Activated CD4-positive, alpha-beta T cell treated with anti-CD3 and anti-CD28 coated beads for 1 hour (primary cell): ENCODE data around the gene THRB.

Experiments
- DNase-seq: peaks from one replicate; pipeline ENCODE4 v3.0.0-alpha.2; 2020

THRB gene

GRCh38 chr3:24161841-24162240 lies 332.8 kb downstream of the THRB start:
- no peak for DNase-seq

DNA sequence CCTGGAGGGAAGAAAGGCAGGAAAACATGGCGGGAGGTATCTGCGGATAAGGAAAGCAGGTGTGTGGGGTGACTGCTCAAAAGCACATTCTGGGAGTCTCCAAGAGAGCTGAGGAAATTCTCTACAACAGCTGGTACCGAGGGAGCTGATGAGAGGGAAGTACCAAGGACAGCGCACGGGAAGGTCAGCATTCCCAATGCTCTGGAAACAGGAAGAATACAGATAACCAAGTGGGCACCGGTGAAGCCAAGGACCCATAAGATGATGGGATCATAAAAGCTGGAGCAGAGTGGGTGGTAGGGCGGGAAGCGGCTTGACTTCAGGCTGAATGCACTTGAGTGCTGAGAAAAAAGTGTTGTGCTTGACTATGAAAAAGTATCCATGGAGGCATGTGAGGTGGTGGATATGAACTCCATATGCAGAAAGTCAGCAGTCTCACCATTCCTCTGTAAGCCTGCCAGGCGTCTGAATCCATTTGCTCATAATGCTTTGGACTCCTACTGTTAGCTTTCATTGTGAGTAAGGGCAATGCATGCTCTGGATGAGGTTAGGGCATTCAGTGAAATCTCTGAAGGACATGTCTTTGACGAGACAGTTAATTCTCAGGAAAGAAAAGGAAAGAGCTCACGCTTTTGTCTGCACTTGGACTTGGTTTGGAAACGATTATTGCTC lies 334.1 kb downstream of the THRB start:
- DNase-seq = no peak

- no peak for DNase-seq
Measured at GRCh38 chr3:24158761-24159454, 335.7 kb downstream of the THRB start.

GRCh38 chr3:24157106-24157505 lies 337.5 kb downstream of the THRB start:
- no peak for DNase-seq

DNA sequence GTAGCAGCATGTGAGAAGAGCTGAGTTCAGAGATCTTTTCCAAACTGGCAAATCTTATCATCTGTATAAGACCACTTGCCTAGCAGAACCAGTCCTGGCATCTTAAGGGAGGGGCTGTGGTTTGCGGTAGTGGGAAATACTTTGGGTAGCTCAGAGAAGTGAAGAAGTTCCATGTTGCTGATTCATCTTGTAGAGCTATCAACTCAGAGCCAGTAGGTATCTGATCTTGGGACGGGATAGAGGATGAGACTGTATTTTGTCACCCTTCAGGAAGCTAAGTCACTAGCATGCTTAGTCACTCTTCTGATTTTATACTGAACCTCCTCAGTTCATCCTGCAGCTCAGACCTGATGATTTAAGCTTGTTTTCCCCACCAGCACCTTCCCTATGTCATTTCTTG lies 338.2 kb downstream of the THRB start:
- DNase-seq = no peak

DNA sequence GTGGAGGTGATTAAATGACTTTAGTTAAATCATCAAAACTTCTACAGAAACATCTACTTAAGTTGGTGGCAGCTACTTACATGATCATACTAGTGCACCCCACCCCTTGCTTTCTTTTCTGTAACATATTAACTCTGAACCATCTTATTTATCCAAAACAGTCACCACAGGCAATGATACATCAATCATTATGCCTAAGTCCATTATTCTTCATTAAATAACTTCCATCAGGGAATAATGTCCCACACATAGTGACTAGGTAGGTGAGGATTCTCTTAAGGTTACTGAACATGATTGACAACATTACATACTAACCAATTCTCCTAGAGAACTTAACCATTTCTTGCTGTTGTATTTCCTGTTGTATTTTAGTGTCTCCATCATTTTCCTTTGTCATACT lies 339.4 kb downstream of the THRB start:
- DNase-seq = no peak

DNA sequence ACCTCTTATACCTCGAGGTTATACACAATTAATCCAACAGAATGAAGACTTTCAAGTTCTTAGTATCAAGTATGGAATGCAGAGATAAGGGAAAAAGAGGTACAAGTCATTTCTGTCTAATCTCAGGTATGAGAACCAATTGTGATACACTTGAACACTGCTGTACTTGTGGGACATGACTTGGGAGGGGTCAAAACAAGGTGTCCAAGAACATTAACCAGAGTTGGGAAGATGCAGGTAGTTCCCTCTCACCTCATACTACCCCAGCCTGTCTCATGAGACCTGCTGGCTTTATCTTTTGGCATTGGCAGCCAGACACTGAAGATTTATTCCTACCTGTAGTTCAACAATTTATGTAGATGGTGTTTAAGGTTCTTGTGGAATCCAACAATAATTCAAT lies 339.9 kb downstream of the THRB start:
- no peak for DNase-seq

DNA sequence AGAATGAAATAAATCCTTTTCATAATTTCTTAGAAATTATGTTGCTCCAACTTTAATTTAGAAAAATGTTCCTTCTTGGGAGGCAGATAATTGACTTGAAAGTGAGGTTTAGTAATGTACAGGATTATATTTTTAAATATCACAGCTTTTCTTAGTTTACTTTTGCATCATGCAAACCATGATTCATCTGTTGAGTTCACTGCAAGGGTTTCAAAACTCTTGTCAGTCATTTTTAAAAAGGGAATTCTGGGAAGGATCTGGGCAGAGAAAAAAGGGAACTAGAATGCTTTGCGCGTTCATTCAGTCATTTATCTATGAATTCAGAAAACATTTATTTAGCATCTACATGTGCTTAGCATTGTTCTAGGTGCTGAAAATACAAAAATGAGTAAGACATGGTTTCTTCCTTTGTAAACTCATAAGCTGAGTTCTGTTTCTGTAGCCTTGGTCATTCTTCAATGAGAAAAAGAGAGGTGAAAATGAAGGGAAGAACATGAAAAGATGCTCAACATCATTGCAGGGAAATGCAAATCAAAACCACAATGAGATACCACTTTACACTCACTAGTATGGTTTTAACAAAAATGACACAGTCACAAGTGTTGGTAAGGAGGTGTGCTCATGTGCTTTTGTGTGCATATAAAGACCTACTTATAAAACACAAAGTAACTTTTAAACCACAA lies 340.5 kb downstream of the THRB start:
- no peak for DNase-seq

DNA sequence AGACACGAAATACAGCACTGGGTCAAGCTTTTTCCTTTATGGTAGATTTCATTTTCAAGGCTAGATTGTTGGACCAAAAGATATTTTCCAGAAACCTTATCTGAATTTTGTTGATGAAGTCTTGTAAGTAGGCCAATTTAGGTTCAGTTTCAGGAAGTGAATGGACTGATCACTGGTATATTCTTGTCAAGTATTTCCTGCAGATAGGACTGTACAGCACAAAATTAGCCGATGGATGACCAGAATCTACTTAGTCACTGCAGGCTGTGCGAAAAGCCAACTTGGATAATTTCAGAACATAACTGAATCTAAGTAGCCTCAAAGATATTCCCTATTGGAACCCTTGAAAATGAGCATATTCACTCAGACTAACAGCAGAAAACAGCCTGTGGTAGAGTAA lies 343.1 kb downstream of the THRB start:
- DNase-seq = no peak

DNA sequence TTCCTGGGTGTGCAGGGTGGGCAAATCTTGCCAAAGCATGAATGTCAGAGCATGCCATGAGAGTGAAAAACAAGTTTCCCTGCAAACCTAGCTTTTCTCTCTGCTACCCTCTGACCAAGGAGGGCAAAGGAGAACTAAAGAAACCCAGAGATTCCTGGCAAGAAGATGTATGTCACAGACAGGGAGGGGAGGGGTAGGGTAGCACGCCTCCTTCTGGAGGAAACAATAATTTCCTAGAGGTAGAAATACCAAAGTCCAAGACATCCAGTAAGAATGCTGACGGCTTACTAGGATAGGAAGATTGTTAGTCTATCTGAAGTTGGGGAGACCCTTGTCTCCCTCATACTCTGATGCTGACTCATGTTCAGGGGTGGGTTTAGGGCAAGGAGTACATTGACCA lies 345.6 kb downstream of the THRB start:
- no peak for DNase-seq

- no peak for DNase-seq
Measured at GRCh38 chr3:24145981-24146822, 348.4 kb downstream of the THRB start.

DNA sequence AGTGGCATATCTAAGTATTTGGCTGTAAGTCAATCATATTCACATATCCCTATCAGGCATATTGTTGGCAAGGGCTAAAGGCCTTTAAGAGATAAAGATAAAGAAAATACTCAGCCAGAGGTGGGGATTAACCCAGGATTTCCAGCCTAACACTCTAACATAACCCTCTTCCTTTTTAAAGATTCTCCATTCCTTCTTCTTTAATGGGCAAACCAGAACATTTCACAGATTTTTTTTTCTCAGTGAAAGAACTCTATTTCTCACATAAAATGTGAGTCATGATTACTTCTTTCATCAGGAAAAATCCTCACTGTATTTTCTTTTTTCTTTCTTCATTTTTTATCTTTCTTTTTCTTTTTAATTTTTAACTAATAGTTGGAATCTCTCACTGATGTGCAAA lies 349.2 kb downstream of the THRB start:
- no peak for DNase-seq

DNA sequence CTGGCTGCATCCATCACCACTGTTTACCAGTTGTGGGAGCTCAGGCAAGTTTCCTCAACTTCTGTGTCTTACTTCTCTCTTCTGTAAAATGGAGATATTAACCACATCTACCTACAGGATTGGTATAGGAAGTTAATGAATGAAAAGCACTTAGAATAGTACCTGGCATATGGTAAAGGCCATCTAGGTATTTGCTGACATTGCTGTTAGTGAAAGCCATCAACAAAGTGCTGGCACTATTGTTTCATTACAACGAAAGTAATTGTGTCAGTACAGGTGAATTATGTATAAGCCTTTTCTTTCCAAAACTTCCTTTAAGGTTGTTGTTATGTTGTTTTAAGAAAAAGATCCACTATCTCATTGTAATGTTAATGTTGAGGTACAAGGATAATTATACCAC lies 352.5 kb downstream of the THRB start:
- DNase-seq = no peak

GRCh38 chr3:24141548-24141947 lies 353.1 kb downstream of the THRB start:
- no peak for DNase-seq

GRCh38 chr3:24139463-24140412 lies 354.9 kb downstream of the THRB start:
- DNase-seq = no peak

DNA sequence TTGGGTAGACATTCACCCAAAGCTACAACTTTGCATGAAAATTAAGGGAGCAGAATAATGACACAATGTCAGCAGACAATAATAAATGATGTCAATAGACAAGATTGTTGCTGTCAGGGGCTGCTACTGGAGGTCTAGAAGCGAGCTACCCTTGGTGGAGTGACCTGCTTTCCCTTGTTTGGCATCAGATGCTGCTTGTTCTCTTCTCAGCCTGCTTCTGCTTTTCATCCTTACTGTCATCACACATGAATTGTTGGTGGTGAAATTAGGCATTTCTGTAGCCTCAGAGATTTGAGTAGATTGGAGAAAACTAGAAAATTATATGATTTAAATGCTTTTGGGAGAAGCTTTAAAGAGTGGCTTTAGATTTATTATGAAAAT lies 355.8 kb downstream of the THRB start:
- DNase-seq = no peak

DNA sequence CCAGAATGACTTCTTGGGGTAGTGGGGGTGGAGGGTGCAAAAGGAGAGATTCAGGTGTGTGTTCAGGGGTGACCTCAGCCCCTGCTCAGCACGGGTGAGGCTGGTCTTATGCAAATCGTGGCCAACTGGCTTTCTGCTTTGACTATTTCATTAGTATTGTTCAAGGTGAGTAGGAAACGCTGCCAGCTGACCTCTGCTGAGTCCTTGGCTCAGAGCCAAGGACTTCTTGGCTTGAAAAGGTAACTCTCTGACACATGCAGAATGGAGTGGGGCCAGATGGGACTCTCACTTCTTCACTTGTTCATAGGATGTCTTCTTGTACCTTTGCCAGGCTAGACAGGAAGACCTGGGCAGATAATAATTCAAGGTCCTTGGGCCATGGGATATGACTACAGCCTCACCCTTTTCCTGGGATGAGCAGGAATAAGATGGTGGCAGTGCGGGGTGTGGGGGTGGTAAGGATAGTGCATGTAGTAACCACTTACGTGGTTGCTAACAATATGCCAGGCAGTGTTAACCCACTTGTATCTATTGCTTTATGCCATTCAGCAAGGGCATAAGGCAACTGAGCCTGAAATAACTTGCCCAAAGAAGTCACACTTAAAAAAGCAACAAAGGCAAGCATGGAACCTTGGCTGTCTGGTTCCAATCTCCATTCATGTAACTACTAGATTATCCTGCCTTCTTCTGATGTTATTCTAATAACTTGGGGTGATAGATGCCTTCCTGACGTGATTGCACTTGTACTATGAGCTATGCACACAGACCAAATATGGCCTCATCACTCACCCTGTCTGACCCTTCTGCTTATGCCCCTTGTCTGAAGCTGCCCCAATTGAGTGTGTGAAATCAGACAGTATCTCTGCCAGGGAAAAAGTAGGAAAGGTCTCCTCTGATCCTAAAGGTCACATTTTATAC lies 356.4 kb downstream of the THRB start:
- no peak for DNase-seq

- DNase-seq = no peak
Measured at GRCh38 chr3:24137334-24137733, 357.3 kb downstream of the THRB start.

DNA sequence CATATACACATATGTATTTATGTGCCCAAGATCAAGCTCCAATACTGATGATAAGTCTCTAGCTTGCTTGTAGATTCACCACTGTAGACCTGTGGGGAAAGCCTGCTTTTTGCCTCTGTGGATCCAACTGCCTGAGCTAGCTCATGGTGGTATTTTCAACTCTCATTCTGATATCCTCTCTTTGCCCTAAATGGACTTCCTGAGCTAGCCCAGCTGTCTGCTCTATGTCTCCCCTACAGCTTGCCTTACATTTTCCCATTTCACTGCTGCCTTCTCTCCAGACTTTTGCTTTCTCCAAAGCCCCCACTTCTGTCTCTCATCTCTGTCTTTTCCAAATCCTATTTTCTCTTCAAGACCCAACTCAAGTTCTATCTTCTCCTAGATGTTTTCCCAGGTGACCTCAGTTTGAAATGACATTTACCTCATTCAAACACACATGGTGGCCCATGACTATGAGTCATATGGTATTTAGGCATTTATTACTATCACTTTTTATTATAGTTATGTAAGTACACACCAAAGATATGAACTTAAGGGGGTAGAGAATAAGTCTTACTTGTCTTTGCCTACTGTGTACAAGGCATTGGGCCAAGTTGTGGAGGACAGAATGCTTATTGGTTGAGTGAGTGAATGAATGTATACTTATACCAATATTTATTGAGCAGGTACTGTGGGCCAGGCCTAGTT lies 357.9 kb downstream of the THRB start:
- DNase-seq = no peak

- DNase-seq = no peak
Measured at GRCh38 chr3:24135280-24135679, 359.4 kb downstream of the THRB start.

DNA sequence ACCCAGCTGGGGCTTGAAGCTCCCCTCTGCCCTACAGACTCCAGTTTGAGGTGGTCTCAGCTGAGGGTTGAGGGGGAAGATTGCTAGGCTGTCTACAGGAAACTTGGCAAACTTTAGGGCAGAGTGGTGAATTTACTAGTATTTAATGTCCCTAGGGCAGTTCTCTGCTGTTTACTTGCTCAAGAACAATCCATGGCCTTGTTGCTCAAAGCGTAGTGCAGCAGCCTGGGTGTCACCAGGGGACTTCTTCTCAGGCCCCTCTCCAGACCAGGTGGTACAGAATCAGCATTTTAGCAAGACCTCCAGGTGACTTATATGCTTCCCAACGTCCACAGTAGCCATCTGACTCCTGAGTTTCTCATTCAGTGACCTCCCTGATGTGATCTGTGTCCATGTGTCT lies 360.7 kb downstream of the THRB start:
- DNase-seq = no peak
